ENCODE measurements around the gene RSAD2. TPM values are rescaled to one million over a fixed set of nuclear protein-coding genes. Genes with fewer than 3 reads are reported as not detected.

Gene RSAD2
- total and polyA plus RNA-seq, 9 of the 15 experiments (the other 6 are each of a cell fraction or from before 2014, with no cell fraction given), result 0.15 to 1.4 (median 0.28) TPM

- TF ChIP-seq ZNF318 (IDR thresholded peaks at IDR 0.05; ENCODE audit: borderline replicate concordance in 1 of 2, low read depth in 1 of 2) (no peak), ZNF830 (CRISPR knock-in tag; IDR thresholded peaks at IDR 0.05) (no peak), ZNF609 (CRISPR knock-in tag; IDR thresholded peaks at IDR 0.05; ENCODE audit: borderline replicate concordance) (no peak), OTX1 (CRISPR knock-in tag; IDR thresholded peaks at IDR 0.05) (0 out of 2 replicates have a peak, but pooled peaks have one; percentile 44), NONO (IDR thresholded peaks at IDR 0.05; ENCODE audit: low read depth in 2 of 2, low read length in 1 of 2) (no peak), ZEB2 (IDR thresholded peaks at IDR 0.05) (peak; percentile 99), ZKSCAN1 (IDR thresholded peaks at IDR 0.05; ENCODE audit: low read depth, low read length) (no peak), ARID2 (IDR thresholded peaks at IDR 0.05) (0 out of 2 replicates have a peak, but pooled peaks have one; percentile 43), FOSL1 (tag; conservative IDR thresholded peaks at IDR 0.05) (0 out of 2 replicates have a peak, but pooled peaks have one; percentile 3), ERF (CRISPR knock-in tag; IDR thresholded peaks at IDR 0.05) (no peak), ZNF3 (CRISPR knock-in tag; IDR thresholded peaks at IDR 0.05) (no peak), SAP30 (IDR thresholded peaks at IDR 0.05; ENCODE audit: borderline replicate concordance, insufficient read depth, low read depth, low read length, poor library complexity, severe bottlenecking) (peak; percentile 2)
Observed at GRCh38 chr2:6866275-6866671, 11.3 kb upstream of the RSAD2 start (continued).
